GM19099 (cell line): Measurements from ENCODE around the gene CAPZB.

Experiments
- POLR2A ChIP-seq: IDR thresholded peaks from 3 replicates; pipeline ENCODE4 v1.6.1; 2011; ENCODE audit warnings: low read depth; ENCODE audit not compliant: insufficient read length; ENCODE audit errors: extremely low read depth

The CAPZB gene

GRCh38 chr1:19479351-19480120 is 5.8 kb downstream of the CAPZB start:
- TF ChIP-seq POLR2A = no peak

GRCh38 chr1:19478322-19478721 is 7.0 kb downstream of the CAPZB start:
- no peak for TF ChIP-seq POLR2A

GRCh38 chr1:19477284-19478249 is 7.8 kb downstream of the CAPZB start:
- peak; percentile 42 for TF ChIP-seq POLR2A

GRCh38 chr1:19476450-19477190 is 8.7 kb downstream of the CAPZB start:
- TF ChIP-seq POLR2A = no peak

- TF ChIP-seq POLR2A = no peak
These were observed 10.0 kb downstream of the CAPZB start for GRCh38 chr1:19475296-19475695.

GRCh38 chr1:19472174-19472573 is 13.2 kb downstream of the CAPZB start:
- TF ChIP-seq POLR2A = no peak

- no peak for TF ChIP-seq POLR2A
These were observed 16.3 kb downstream of the CAPZB start for GRCh38 chr1:19469004-19469403.

- TF ChIP-seq POLR2A = no peak
These were observed 16.9 kb downstream of the CAPZB start for GRCh38 chr1:19468397-19468956.

- TF ChIP-seq POLR2A = no peak
These were observed 17.8 kb downstream of the CAPZB start for GRCh38 chr1:19467199-19468187.

GRCh38 chr1:19466112-19466561 is 19.2 kb downstream of the CAPZB start:
- no peak for TF ChIP-seq POLR2A

GRCh38 chr1:19465650-19466049 is 19.7 kb downstream of the CAPZB start:
- no peak for TF ChIP-seq POLR2A

- TF ChIP-seq POLR2A = no peak
These were observed 20.2 kb downstream of the CAPZB start for GRCh38 chr1:19465123-19465522.

GRCh38 chr1:19464696-19465095 is 20.6 kb downstream of the CAPZB start:
- no peak for TF ChIP-seq POLR2A

- no peak for TF ChIP-seq POLR2A
These were observed 21.9 kb downstream of the CAPZB start for GRCh38 chr1:19463504-19463803.

GRCh38 chr1:19462781-19463503 is 22.4 kb downstream of the CAPZB start:
- TF ChIP-seq POLR2A = no peak
